HepG2 (cell line): ENCODE measurements around the gene SSH3. TPM values are rescaled to one million over a fixed set of nuclear protein-coding genes. Genes with fewer than 3 reads are reported as not detected.
A peak's percentile ranks its signal among the peaks of the same experiment; 100 is the strongest.

Source experiments
- ATAC-seq: fragments of 200-7000 bp; cut with Tn5 transposase; 3 replicates; pipeline ENCODE4 v1.9.1; 2020; ENCODE audit warnings: mild to moderate bottlenecking, moderate library complexity
- Bru-seq: library from RNA; stranded (reverse); fragments of 400-500 nt; gene quantifications from one replicate; lab custom pipeline; 2021; lab: Mats Ljungman, UMichigan
- BruChase-seq, 2 experiments: library from RNA; stranded (reverse); fragments of 400-500 nt; gene quantifications; one replicate each; lab custom pipeline; 2021; lab: Mats Ljungman, UMichigan
- BruUV-seq: library from RNA; stranded (reverse); fragments of 400-500 nt; replicated peaks from 2 replicates; lab custom pipeline; 2021; lab: Mats Ljungman, UMichigan
- CTCF ChIA-PET: fragments of 300-600 bp; formaldehyde crosslinking; extraction: SDS; loops from one replicate; lab custom pipeline; 2021; ENCODE audit warnings: low total read pairs, inconsistent platforms, low intra/inter-chr PET ratio; lab: Yijun Ruan, JAX
- POLR2A ChIA-PET: fragments of 350-600 bp; sonication (Branson Sonifier 250); formaldehyde crosslinking; loops from one replicate; lab custom pipeline; 2020; ENCODE audit warnings: antibody characterized with exemption, inconsistent platforms; lab: Yijun Ruan, JAX
- DNase-seq: peaks from one replicate; pipeline ENCODE4 v3.0.0-alpha.2; 2015; ENCODE audit warnings: low spot score
- FAIRE-seq: peaks from 3 replicates; lab custom pipeline; 2011; peaks lifted over from hg19 to GRCh38; lab: Jason Lieb, UNC
- H2AFZ ChIP-seq: one replicate; pipeline ENCODE4 v1.6.1; 2011; ENCODE audit warnings: low read length, inconsistent platforms
- H3K27ac ChIP-seq: fragments of 300-600 bp; 3 replicates; pipeline ENCODE4 v1.8.0; 2011; ENCODE audit warnings: mixed run types, mild to moderate bottlenecking, mixed read lengths, low read length, inconsistent platforms; ENCODE audit not compliant: insufficient read depth; ENCODE audit errors: extremely low read length
- H3K27me3 ChIP-seq, 2 experiments: fragments of 200-600 bp in 1 of 2; 2 replicates in 1 of 2; 3 replicates in 1 of 2; pipeline versions ENCODE4 v1.6.0 to v1.8.0; 2011; ENCODE audit warnings: low read length in 2 of 2, mild to moderate bottlenecking in 2 of 2, moderate library complexity in 2 of 2, inconsistent platforms in 1 of 2; ENCODE audit not compliant: insufficient read depth in 2 of 2, control insufficient read depth in 1 of 2
- H3K36me3 ChIP-seq, 2 experiments: fragments of 200-600 bp in 1 of 2; replicated peaks in 1 of 2; 2 replicates in 1 of 2; 3 replicates in 1 of 2; pipeline versions ENCODE4 v1.5.1 to v1.8.0; 2011; ENCODE audit warnings: low read length in 2 of 2, inconsistent platforms in 1 of 2; ENCODE audit not compliant: insufficient read depth in 2 of 2, control insufficient read depth in 1 of 2
- H3K4me1 ChIP-seq: 2 replicates; pipeline ENCODE4 v1.5.1; 2012; ENCODE audit warnings: low read length, inconsistent platforms; ENCODE audit not compliant: insufficient read depth
- H3K4me2 ChIP-seq: 2 replicates; pipeline ENCODE4 v1.6.0; 2011; ENCODE audit warnings: low read depth, low read length, inconsistent platforms
- H3K4me3 ChIP-seq, 3 experiments: fragments of 200-600 bp in 1 of 3; sonication (generic), shearing (Covaris generic) in 1 of 3; replicated peaks in 1 of 3; 2 replicates each; pipeline ENCODE4 v1.5.1; 2011 to 2016; ENCODE audit warnings: low read length in 3 of 3, inconsistent platforms in 2 of 3, low read depth in 2 of 3, mild to moderate bottlenecking in 2 of 3, control low read depth in 1 of 3, mixed read lengths in 1 of 3; ENCODE audit not compliant: insufficient read depth in 1 of 3
- H3K79me2 ChIP-seq: one replicate; pipeline ENCODE4 v1.6.1; 2011; ENCODE audit warnings: low read length, inconsistent platforms; ENCODE audit not compliant: insufficient read depth
- H3K9ac ChIP-seq: 2 replicates; pipeline ENCODE4 v1.6.0; 2011; ENCODE audit warnings: mild to moderate bottlenecking, low read depth, low read length, inconsistent platforms; ENCODE audit not compliant: insufficient read depth
- H3K9me3 ChIP-seq: 2 replicates; pipeline ENCODE4 v1.5.1; 2012; ENCODE audit warnings: mild to moderate bottlenecking, low read length
- H4K20me1 ChIP-seq: 2 replicates; pipeline ENCODE4 v1.6.0; 2011; ENCODE audit warnings: inconsistent platforms, mild to moderate bottlenecking, low read length, moderate library complexity; ENCODE audit not compliant: insufficient read depth
- FOXP1 ChIP-seq, 2 experiments: fragments of 450-650 bp in 1 of 2; IDR thresholded peaks; 2 replicates each; pipeline ENCODE4 v1.6.1; 2017 to 2018; ENCODE audit warnings: antibody characterized with exemption in 1 of 2
- HMGA1 ChIP-seq: sonication (generic); formaldehyde crosslinking; conservative IDR thresholded peaks from 2 replicates; pipeline ENCODE4 v1.4.0; 2020; ENCODE audit warnings: missing genetic modification reagents
- KLF15 ChIP-seq: sonication (generic); formaldehyde crosslinking; IDR thresholded peaks from 2 replicates; pipeline ENCODE4 v1.8.1; 2023; ENCODE audit warnings: borderline replicate concordance, mild to moderate bottlenecking, inconsistent platforms, missing genetic modification reagents, mixed read lengths
- MBD4 ChIP-seq: IDR thresholded peaks from 2 replicates; pipeline ENCODE4 v1.6.1; 2012; ENCODE audit warnings: low read length, inconsistent platforms, borderline replicate concordance
- PCBP2 ChIP-seq: fragments of 200-400 bp; formaldehyde crosslinking; optimal IDR thresholded peaks from 2 replicates; pipeline ENCODE3; 2018; ENCODE audit warnings: low read length, low read depth; ENCODE audit not compliant: poor library complexity, severe bottlenecking
- RAD51 ChIP-seq: fragments of 450-650 bp; IDR thresholded peaks from 2 replicates; pipeline ENCODE4 v1.6.1; 2016; ENCODE audit warnings: borderline replicate concordance
- REXO4 ChIP-seq: sonication (generic); formaldehyde crosslinking; IDR thresholded peaks from 2 replicates; pipeline ENCODE4 v1.8.0; 2022; ENCODE audit warnings: missing genetic modification reagents, mild to moderate bottlenecking, borderline replicate concordance
- SAP130 ChIP-seq: IDR thresholded peaks from 2 replicates; pipeline ENCODE4 v1.6.1; 2016; ENCODE audit warnings: low read depth
- TBX2 ChIP-seq: sonication (generic); formaldehyde crosslinking; IDR thresholded peaks from 2 replicates; pipeline ENCODE4 v1.5.0; 2020; ENCODE audit warnings: missing genetic modification reagents, mild to moderate bottlenecking, borderline replicate concordance
- ZNF451 ChIP-seq: sonication (generic); formaldehyde crosslinking; IDR thresholded peaks from 2 replicates; pipeline ENCODE4 v1.5.0; 2020; ENCODE audit warnings: mild to moderate bottlenecking, missing genetic modification reagents
- ZNF557 ChIP-seq: sonication (generic); formaldehyde crosslinking; IDR thresholded peaks from 2 replicates; pipeline ENCODE4 v1.4.0; 2020; ENCODE audit warnings: missing genetic modification reagents
- ZNF589 ChIP-seq: sonication (generic); formaldehyde crosslinking; conservative IDR thresholded peaks from 2 replicates; pipeline ENCODE4 v1.8.0; 2022; ENCODE audit warnings: mild to moderate bottlenecking, moderate library complexity, missing genetic modification reagents
- ZNF720 ChIP-seq: sonication (generic); formaldehyde crosslinking; IDR thresholded peaks from 2 replicates; pipeline ENCODE4 v1.4.0; 2020; ENCODE audit warnings: missing genetic modification reagents
- WGBS: methylation state at CpG from one replicate; pipeline ENCODE4 v1.1.6; 2017; ENCODE audit warnings: low lambda C conversion rate; 5-methylcytosine and 5-hydroxymethylcytosine counted together
- in situ Hi-C: cut with HindIII; loops from 2 replicates; pipeline ENCODE4 v1.10.0; 2017; ENCODE audit warnings: low pct_unique_long_range_greater_than_20kb; ENCODE audit not compliant: extremely low pct_ligation_motif_present
- intact Hi-C: fragments of 100-400 bp; cut with micrococcal nuclease; formaldehyde crosslinking; loops from one replicate; pipeline ENCODE4 v1.10.0; 2022; ENCODE audit not compliant: unreplicated experiment
- long read RNA-seq, 2 experiments: library from RNA in 1 of 2; library from polyadenylated mRNA in 1 of 2; stranded (forward) in 1 of 2; unstranded in 1 of 2; transcript quantifications; one replicate each; pipeline ENCODE4 v2.0.0, GENCODE V29; 2019 to 2022
- polyA minus RNA-seq, 3 experiments: library from RNA; depleted of rRNA, polyadenylated mRNA; stranded (reverse); fragments of >200 nt; gene quantifications; 2 replicates each; pipeline ENCODE4 v1.2.3, GENCODE V29; 2011; ENCODE audit warnings: low replicate concordance in 1 of 3
- polyA plus RNA-seq, 8 experiments: library from polyadenylated mRNA; depleted of rRNA in 3 of 8; stranded (reverse) in 7 of 8; unstranded in 1 of 8; fragments of >200 nt; fragmentation: Illumina TruSeq in 4 of 8; extraction: Trizol in 4 of 8; gene quantifications; 2 replicates each; pipeline versions ENCODE4 v1.2.1 to v1.2.3, GENCODE V29; 2011 to 2016; ENCODE audit warnings: low read depth in 4 of 8, missing spikeins in 1 of 8, mixed read lengths in 1 of 8; ENCODE audit not compliant: insufficient read depth in 1 of 8
- total RNA-seq, 5 experiments: library from RNA; depleted of rRNA; stranded (reverse); fragments of >200 nt; fragmentation: Illumina TruSeq; extraction: Trizol; gene quantifications; 2 replicates each; pipeline ENCODE4 v1.2.3, GENCODE V29; 2016; ENCODE audit warnings: low read depth in 1 of 5
- TF ChIP-seq, protein P1 (sequence below): sonication (generic); formaldehyde crosslinking; IDR thresholded peaks from 2 replicates; pipeline ENCODE4 v1.8.0; 2023; ENCODE audit warnings: mild to moderate bottlenecking, missing genetic modification reagents

Gene SSH3, protein sequence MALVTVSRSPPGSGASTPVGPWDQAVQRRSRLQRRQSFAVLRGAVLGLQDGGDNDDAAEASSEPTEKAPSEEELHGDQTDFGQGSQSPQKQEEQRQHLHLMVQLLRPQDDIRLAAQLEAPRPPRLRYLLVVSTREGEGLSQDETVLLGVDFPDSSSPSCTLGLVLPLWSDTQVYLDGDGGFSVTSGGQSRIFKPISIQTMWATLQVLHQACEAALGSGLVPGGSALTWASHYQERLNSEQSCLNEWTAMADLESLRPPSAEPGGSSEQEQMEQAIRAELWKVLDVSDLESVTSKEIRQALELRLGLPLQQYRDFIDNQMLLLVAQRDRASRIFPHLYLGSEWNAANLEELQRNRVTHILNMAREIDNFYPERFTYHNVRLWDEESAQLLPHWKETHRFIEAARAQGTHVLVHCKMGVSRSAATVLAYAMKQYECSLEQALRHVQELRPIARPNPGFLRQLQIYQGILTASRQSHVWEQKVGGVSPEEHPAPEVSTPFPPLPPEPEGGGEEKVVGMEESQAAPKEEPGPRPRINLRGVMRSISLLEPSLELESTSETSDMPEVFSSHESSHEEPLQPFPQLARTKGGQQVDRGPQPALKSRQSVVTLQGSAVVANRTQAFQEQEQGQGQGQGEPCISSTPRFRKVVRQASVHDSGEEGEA
- 7.5 and 12.4 TPM in 2 replicates for total RNA-seq (2016; rRNA removed; fragmentation: Illumina TruSeq; extraction: Trizol)
- total RNA-seq (2016; cell fraction: cytosol; rRNA removed; fragmentation: Illumina TruSeq; extraction: Trizol; ENCODE audit: low read depth): 2.6 and 4.3 TPM in 2 replicates
- 5.5 and 11.6 TPM in 2 replicates for total RNA-seq (2016; cell fraction: insoluble cytoplasmic fraction; rRNA removed; fragmentation: Illumina TruSeq; extraction: Trizol)
- total RNA-seq (2016; cell fraction: membrane; rRNA removed; fragmentation: Illumina TruSeq; extraction: Trizol): 5.3 and 7.4 TPM in 2 replicates
- total RNA-seq (2016; cell fraction: nucleus; rRNA removed; fragmentation: Illumina TruSeq; extraction: Trizol): 13.3 and 15.7 TPM in 2 replicates
- 18.6 and 18.8 TPM in 2 replicates for polyA plus RNA-seq (2011; rRNA removed)
- 5.6 and 8.3 TPM in 2 replicates for polyA plus RNA-seq (2011; cell fraction: cytosol; rRNA removed)
- 74.8 and 103 TPM in 2 replicates for polyA plus RNA-seq (2011; cell fraction: nucleus; rRNA removed)
- polyA plus RNA-seq (2012): 15.3 and 17.6 TPM in 2 replicates
- 4.4 and 5.1 TPM in 2 replicates for polyA plus RNA-seq (2016; cell fraction: cytosol; fragmentation: Illumina TruSeq; extraction: Trizol; ENCODE audit: low read depth)
- polyA plus RNA-seq (2016; cell fraction: insoluble cytoplasmic fraction; fragmentation: Illumina TruSeq; extraction: Trizol; ENCODE audit: low read depth): 8.5 and 13.0 TPM in 2 replicates
- 7.7 and 10.7 TPM in 2 replicates for polyA plus RNA-seq (2016; cell fraction: membrane; fragmentation: Illumina TruSeq; extraction: Trizol; ENCODE audit: low read depth)
- polyA plus RNA-seq (2016; cell fraction: nucleus; fragmentation: Illumina TruSeq; extraction: Trizol; ENCODE audit: insufficient read depth, low read depth): 31.0 and 36.7 TPM in 2 replicates
- 9.3 and 33.1 TPM in 2 replicates for polyA minus RNA-seq (2011; rRNA and poly(A)+ RNA removed; ENCODE audit: low replicate concordance)
- 5.9 and 7.6 TPM in 2 replicates for polyA minus RNA-seq (2011; cell fraction: cytosol; rRNA and poly(A)+ RNA removed)
- polyA minus RNA-seq (2011; cell fraction: nucleus; rRNA and poly(A)+ RNA removed): 12.7 and 14.4 TPM in 2 replicates
- percentile 45 among the genes with signal in this experiment for Bru-seq, nascent RNA
- percentile 55 among the genes with signal in this experiment for BruChase-seq, experiment 1, labeled RNA remaining after a 6-hour chase
- BruChase-seq, experiment 2, labeled RNA remaining after a 2-hour chase: percentile 49 among the genes with signal in this experiment
- long read RNA-seq, experiment 1, partial matches to known transcripts: 1 of 6 reads
- long read RNA-seq, experiment 1, other reads (novel, unspliced or antisense): 1 of 6 reads
- long read RNA-seq, experiment 2, partial matches to known transcripts: 13 of 33 reads
- long read RNA-seq, experiment 2, other reads (novel, unspliced or antisense): 16 of 33 reads

GRCh38 chr11:67303132-67303834 lies at the start of gene SSH3:
Gene SSH3 (plus strand): TSS chr11:67303530. CDS start chr11:67303626, 96 bp downstream.
- peak within 1 kb of the TSS; percentile 87 for H3K9ac ChIP-seq
- in situ Hi-C loops (no loop called here), intact Hi-C loops (loop anchor here (5.0 kb wide), 1 partner anchor 41 kb away; no protein-coding TSS in a partner anchor)
- peaks cover 5% of the 10 kb centered on the region for H3K79me2 ChIP-seq
- FAIRE-seq: no peak
- peaks cover 9 to 28% of the 10 kb centered on the region in 2 experiments; a peak in 4 of 5 replicates for H3K36me3 ChIP-seq
- peak within 1 kb of the TSS; percentile 61 for H3K27ac ChIP-seq
- ChIA-PET CTCF (interaction anchor here (1.1 kb wide), 1 partner anchor 14 kb away, joined by 3 read pairs; the partner anchor contains the start of gene ANKRD13D), POLR2A (interaction anchor here (0.6 to 3.8 kb wide), 10 partner anchors 8 to 98 kb away, joined by 3 to 66 read pairs (median 6); partner anchors contain the start of genes ANKRD13D, CLCF1, POLD4 and PPP1CA)
- 8% methylated on average over 5 of the region's 65 CpGs for WGBS
- peak within 1 kb of the TSS; percentile 82 for H3K4me2 ChIP-seq
- no peaks in the 10 kb centered on the region for H4K20me1 ChIP-seq
- peak; percentile 56 for DNase-seq
- peak; percentile 86 for ATAC-seq
- peak within 1 kb of the TSS; percentile 89 to 98 (median 90) for H3K4me3 ChIP-seq
- H2AFZ ChIP-seq: no peak within 1 kb of the TSS
- H3K27me3 ChIP-seq: no peaks in the 10 kb centered on the region
- H3K4me1 ChIP-seq: peaks cover 20% of the 10 kb centered on the region
- H3K9me3 ChIP-seq: no peaks in the 10 kb centered on the region
- no TSS peak for BruUV-seq
- TF ChIP-seq REXO4 (CRISPR knock-in tag) (no peak), KLF15 (CRISPR knock-in tag) (no peak), PCBP2 (no peak), ZNF557 (CRISPR knock-in tag) (no peak), SAP130 (CRISPR knock-in tag) (peak; percentile 65), TBX2 (CRISPR knock-in tag) (peak; percentile 59; the same call in 1 of the 2 replicates), MBD4 (no peak), ZNF451 (CRISPR knock-in tag) (peak; percentile 77; the same call in 1 of the 2 replicates), HMGA1 (CRISPR knock-in tag) (no peak), RAD51 (no peak), ZNF720 (CRISPR knock-in tag) (no peak), FOXP1 (IDR thresholded peaks at IDR 0.05) (no peak), FOXP1 (CRISPR knock-in tag; IDR thresholded peaks at IDR 0.05) (no peak), ZNF589 (no peak)
- TF ChIP-seq, protein P1, sequence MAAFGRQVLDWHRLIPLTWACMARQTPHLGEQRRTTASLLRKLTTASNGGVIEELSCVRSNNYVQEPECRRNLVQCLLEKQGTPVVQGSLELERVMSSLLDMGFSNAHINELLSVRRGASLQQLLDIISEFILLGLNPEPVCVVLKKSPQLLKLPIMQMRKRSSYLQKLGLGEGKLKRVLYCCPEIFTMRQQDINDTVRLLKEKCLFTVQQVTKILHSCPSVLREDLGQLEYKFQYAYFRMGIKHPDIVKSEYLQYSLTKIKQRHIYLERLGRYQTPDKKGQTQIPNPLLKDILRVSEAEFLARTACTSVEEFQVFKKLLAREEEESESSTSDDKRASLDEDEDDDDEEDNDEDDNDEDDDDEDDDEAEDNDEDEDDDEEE (CRISPR knock-in tag): peak; percentile 30; the same call in 1 of the 2 replicates
